Gastrocnemius medialis (tissue), 4 donors: ENCODE measurements around the gene NSF.

Experiments
- POLR2A ChIP-seq, 2 donors: fragments of 450-650 bp; IDR thresholded peaks; one replicate each; pipeline ENCODE4 v1.6.1; 2017; ENCODE audit warnings: antibody characterized with exemption in 2 of 2, mild to moderate bottlenecking in 2 of 2, moderate library complexity in 2 of 2
- TF ChIP-seq, protein P1 (sequence below), 5 experiments: fragments of 450-650 bp in 3 of 5; fragments of 200-600 bp in 2 of 5; sonication (generic) in 2 of 5; IDR thresholded peaks in 4 of 5; conservative IDR thresholded peaks in 1 of 5; 1 replicate in 4 of 5; 2 replicates in 1 of 5; pipeline ENCODE4 v1.5.1; 2016 to 2019; ENCODE audit warnings: antibody characterized with exemption in 5 of 5, mild to moderate bottlenecking in 3 of 5, moderate library complexity in 3 of 5

DNA sequence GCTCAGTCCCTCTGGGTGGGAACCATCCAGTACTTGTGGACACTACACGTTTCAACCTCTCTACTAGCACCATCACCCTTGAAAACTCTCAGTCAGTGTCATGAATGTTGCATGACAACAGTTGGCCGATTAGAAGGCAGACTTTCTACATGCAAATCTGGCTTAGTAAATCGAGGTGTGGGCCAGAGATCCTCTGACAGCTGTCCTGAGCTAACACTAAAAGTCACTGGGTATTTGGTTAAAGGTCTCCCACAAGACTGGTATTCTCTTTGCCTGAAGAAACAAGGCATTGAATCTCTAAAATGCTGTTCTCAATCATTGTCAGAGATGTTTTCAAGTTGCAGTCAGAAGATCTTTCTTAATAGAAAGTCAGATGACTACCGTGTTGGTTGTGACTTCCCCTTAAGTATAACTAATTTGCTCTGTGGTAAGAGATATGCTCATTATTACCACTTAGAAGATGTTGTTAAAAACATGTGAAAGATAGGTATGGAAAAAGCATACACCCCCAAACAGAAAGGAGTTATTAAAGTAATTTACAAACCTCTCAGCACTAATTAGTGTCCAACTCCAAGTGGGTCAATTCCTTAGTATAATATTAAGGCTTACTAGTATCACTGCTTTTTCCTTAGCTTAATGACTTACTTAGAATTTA lies 165.7 kb downstream of the NSF start:
- no peak for TF ChIP-seq POLR2A (IDR thresholded peaks at IDR 0.05)
- TF ChIP-seq, protein P1, sequence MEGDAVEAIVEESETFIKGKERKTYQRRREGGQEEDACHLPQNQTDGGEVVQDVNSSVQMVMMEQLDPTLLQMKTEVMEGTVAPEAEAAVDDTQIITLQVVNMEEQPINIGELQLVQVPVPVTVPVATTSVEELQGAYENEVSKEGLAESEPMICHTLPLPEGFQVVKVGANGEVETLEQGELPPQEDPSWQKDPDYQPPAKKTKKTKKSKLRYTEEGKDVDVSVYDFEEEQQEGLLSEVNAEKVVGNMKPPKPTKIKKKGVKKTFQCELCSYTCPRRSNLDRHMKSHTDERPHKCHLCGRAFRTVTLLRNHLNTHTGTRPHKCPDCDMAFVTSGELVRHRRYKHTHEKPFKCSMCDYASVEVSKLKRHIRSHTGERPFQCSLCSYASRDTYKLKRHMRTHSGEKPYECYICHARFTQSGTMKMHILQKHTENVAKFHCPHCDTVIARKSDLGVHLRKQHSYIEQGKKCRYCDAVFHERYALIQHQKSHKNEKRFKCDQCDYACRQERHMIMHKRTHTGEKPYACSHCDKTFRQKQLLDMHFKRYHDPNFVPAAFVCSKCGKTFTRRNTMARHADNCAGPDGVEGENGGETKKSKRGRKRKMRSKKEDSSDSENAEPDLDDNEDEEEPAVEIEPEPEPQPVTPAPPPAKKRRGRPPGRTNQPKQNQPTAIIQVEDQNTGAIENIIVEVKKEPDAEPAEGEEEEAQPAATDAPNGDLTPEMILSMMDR (IDR thresholded peaks at IDR 0.05 in 4 of 5, conservative IDR thresholded peaks at IDR 0.05 in 1 of 5): no peak
